ENCODE measurements around the gene DNAJC28. TPM values are rescaled to one million over a fixed set of nuclear protein-coding genes. Genes with fewer than 3 reads are reported as not detected.
"Not testable (repeated sequence)": the region's sequence is repeated elsewhere in the genome, so short reads cannot be mapped to it uniquely, and the experiment has no call there.

The DNAJC28 gene
- total and polyA plus RNA-seq, 4 donors: 0.56 to 3.0 (median 2.0) TPM

DNA sequence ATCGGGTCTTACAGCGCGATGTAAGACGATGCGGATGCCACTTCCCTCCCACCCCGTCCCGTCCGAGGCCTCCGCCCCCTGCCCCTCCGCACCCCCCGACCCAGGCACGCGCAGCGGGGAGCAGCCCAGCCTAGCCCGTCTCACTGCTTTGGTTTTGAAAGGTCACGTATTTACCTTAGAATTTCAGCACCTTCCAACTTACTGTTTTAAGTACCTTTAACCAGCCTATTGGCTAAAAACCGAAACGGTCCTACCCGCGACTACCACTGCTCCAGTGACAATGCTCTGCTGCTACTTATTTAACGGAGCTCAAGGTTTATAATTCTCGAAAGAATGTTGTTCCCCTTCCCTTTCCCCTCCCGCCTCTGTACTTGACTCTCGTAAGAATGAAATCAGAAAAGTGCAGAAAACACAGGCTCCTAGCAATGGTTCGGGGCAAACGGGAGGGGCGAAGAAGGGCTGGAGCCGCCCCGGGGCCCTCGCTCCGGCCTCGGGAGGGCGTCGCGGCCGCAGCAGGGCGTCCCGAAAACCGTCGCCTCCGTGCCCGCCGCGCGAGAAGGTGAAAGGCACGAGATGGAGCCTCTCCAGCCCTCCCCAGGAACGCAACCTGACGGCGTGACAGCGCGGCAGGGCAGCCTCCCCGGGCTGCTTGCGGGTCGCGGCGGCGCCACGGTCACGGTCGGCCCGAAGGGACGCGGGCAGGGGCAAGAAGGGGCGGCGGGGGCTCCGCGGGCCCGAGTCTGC lies 12.4 kb downstream of the DNAJC28 start:
- Histone ChIP-seq H3K36me3 (ENCODE audit: control insufficient read depth in 1 of 2, insufficient read depth in 2 of 2, low read length in 1 of 2) (no peaks in the 10 kb centered on the region), H3K27me3 (ENCODE audit: control insufficient read depth in 1 of 2, insufficient read depth in 2 of 2, low read length in 1 of 2) (no peaks in the 10 kb centered on the region), H3K4me3 (ENCODE audit: low read length in 2 of 2) (peak overlapping the region; percentile 87 to 91), H3K9me3 (ENCODE audit: control insufficient read depth, low read length) (no peaks in the 10 kb centered on the region), H3K4me1 (ENCODE audit: control insufficient read depth in 1 of 2, insufficient read depth in 2 of 2, low read length in 2 of 2) (no peaks in the 10 kb centered on the region), H3K27ac (ENCODE audit: low read depth in 1 of 2, low read length in 2 of 2) (peak overlapping the region; percentile 91 to 95)
- ATAC-seq (ENCODE audit: low FRiP score): peak; percentile 31
- intact Hi-C loops (cut with DNase I): no loop called here
- DNase-seq: peak in 1 of 2 donors; percentile 56
- 1% methylated on average over 58 to 68 of the region's 68 CpGs for WGBS, 2 donors

- ATAC-seq (ENCODE audit: low FRiP score): no peak
- intact Hi-C loops (cut with DNase I): no loop called here
- H3K9me3 ChIP-seq (ENCODE audit: control insufficient read depth, low read length): no peaks in the 10 kb centered on the region
- H3K4me3 ChIP-seq (ENCODE audit: low read length in 2 of 2): peak overlapping the region; percentile 87 to 91
- DNase-seq: no peak
- H3K27me3 ChIP-seq (ENCODE audit: control insufficient read depth in 1 of 2, insufficient read depth in 2 of 2, low read length in 1 of 2): no peaks in the 10 kb centered on the region
- H3K4me1 ChIP-seq (ENCODE audit: control insufficient read depth in 1 of 2, insufficient read depth in 2 of 2, low read length in 2 of 2): no peaks in the 10 kb centered on the region
- no peaks in the 10 kb centered on the region for H3K36me3 ChIP-seq (ENCODE audit: control insufficient read depth in 1 of 2, insufficient read depth in 2 of 2, low read length in 1 of 2)
- WGBS, 2 donors: 60 to 61% methylated on average over 9 of the region's 9 CpGs
- H3K27ac ChIP-seq (ENCODE audit: low read depth in 1 of 2, low read length in 2 of 2): no peak overlapping the region
Measured at GRCh38 chr21:33478182-33478581, 13.3 kb downstream of the DNAJC28 start.

GRCh38 chr21:33477066-33477465 lies 14.4 kb downstream of the DNAJC28 start:
- intact Hi-C loops (cut with DNase I): no loop called here
- no peak for ATAC-seq (ENCODE audit: low FRiP score)
- Histone ChIP-seq H3K4me3 (ENCODE audit: low read length in 2 of 2) (no peak overlapping the region), H3K36me3 (ENCODE audit: control insufficient read depth in 1 of 2, insufficient read depth in 2 of 2, low read length in 1 of 2) (no peaks in the 10 kb centered on the region), H3K27me3 (ENCODE audit: control insufficient read depth in 1 of 2, insufficient read depth in 2 of 2, low read length in 1 of 2) (no peaks in the 10 kb centered on the region), H3K27ac (ENCODE audit: low read depth in 1 of 2, low read length in 2 of 2) (no peak overlapping the region), H3K9me3 (ENCODE audit: control insufficient read depth, low read length) (no peaks in the 10 kb centered on the region), H3K4me1 (ENCODE audit: control insufficient read depth in 1 of 2, insufficient read depth in 2 of 2, low read length in 2 of 2) (no peaks in the 10 kb centered on the region)
- no peak for DNase-seq
- 87 to 88% methylated on average over 7 of the region's 7 CpGs for WGBS, 2 donors

- Histone ChIP-seq H3K4me3 (ENCODE audit: low read length in 2 of 2) (no peak overlapping the region), H3K36me3 (ENCODE audit: control insufficient read depth in 1 of 2, insufficient read depth in 2 of 2, low read length in 1 of 2) (no peaks in the 10 kb centered on the region), H3K9me3 (ENCODE audit: control insufficient read depth, low read length) (no peaks in the 10 kb centered on the region), H3K4me1 (ENCODE audit: control insufficient read depth in 1 of 2, insufficient read depth in 2 of 2, low read length in 2 of 2) (peaks cover 0 to 4% of the 10 kb centered on the region in 2 donors), H3K27ac (ENCODE audit: low read depth in 1 of 2, low read length in 2 of 2) (no peak overlapping the region), H3K27me3 (ENCODE audit: control insufficient read depth in 1 of 2, insufficient read depth in 2 of 2, low read length in 1 of 2) (no peaks in the 10 kb centered on the region)
- DNase-seq: no peak
- intact Hi-C loops (cut with DNase I): no loop called here
- WGBS, 2 donors: 97 to 98% methylated on average over 3 of the region's 3 CpGs
- ATAC-seq (ENCODE audit: low FRiP score): no peak
Measured at GRCh38 chr21:33473344-33473743, 18.2 kb downstream of the DNAJC28 start.

- Histone ChIP-seq H3K27ac (ENCODE audit: low read depth in 1 of 2, low read length in 2 of 2) (no peak overlapping the region), H3K4me3 (ENCODE audit: low read length in 2 of 2) (no peak overlapping the region), H3K27me3 (ENCODE audit: control insufficient read depth in 1 of 2, insufficient read depth in 2 of 2, low read length in 1 of 2) (no peaks in the 10 kb centered on the region), H3K4me1 (ENCODE audit: control insufficient read depth in 1 of 2, insufficient read depth in 2 of 2, low read length in 2 of 2) (peaks cover 0 to 4% of the 10 kb centered on the region in 2 donors), H3K9me3 (ENCODE audit: control insufficient read depth, low read length) (no peaks in the 10 kb centered on the region), H3K36me3 (ENCODE audit: control insufficient read depth in 1 of 2, insufficient read depth in 2 of 2, low read length in 1 of 2) (no peaks in the 10 kb centered on the region)
- intact Hi-C loops (cut with DNase I): no loop called here
- ATAC-seq (ENCODE audit: low FRiP score): no peak
- 97% methylated on average over 2 of the region's 2 CpGs for WGBS, 2 donors
- DNase-seq: no peak
Measured at GRCh38 chr21:33470701-33471100, 20.8 kb downstream of the DNAJC28 start.

- H3K9me3 ChIP-seq (ENCODE audit: control insufficient read depth, low read length); H3K27ac ChIP-seq (ENCODE audit: low read depth in 1 of 2, low read length in 2 of 2); ATAC-seq (ENCODE audit: low FRiP score); DNase-seq; H3K4me1 ChIP-seq (ENCODE audit: control insufficient read depth in 1 of 2, insufficient read depth in 2 of 2, low read length in 2 of 2); H3K36me3 ChIP-seq (ENCODE audit: control insufficient read depth in 1 of 2, insufficient read depth in 2 of 2, low read length in 1 of 2); intact Hi-C loops (cut with DNase I); H3K4me3 ChIP-seq (ENCODE audit: low read length in 2 of 2); H3K27me3 ChIP-seq (ENCODE audit: control insufficient read depth in 1 of 2, insufficient read depth in 2 of 2, low read length in 1 of 2): not testable (repeated sequence)
- WGBS, 2 donors: 91% methylated on average over 4 of the region's 4 CpGs
Measured at GRCh38 chr21:33469183-33469582, 22.3 kb downstream of the DNAJC28 start.

DNA sequence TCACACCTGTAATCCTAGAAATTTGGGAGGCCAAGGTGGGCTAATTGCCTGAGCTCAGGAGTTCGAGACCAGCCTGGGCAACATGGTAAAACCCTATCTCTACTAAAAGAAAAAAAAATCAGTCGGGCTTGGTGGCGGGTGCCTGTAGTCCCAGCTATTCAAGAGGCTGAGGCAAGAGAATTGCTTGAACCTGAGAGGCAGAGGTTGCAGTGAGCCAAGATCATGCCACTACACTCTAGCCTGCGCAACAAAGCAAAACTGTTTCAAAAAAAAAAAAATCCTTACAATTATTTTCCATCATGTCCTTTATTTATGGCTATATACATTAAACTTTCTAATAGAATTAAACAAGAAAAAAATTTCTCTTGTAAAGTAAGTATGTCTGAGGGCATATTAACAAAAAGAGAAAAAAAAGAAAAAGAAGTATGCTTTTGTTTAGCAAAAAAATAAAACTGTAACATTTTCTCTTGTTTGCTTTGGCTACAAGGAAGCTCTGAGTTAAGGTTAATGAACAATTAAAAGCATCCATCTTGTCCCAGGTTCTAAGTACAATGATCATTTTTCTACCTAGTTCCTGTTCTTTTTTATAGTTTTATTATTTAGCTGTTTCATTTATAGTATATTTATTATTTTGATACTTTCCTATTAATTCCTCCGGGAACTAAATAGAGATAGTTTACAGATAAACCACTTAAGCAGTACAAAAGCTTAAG lies 29.8 kb downstream of the DNAJC28 start:
- ATAC-seq (ENCODE audit: low FRiP score) (no peak), DNase-seq (no peak)
- H3K4me3 ChIP-seq (ENCODE audit: low read length in 2 of 2): no peak overlapping the region
- 90% methylated on average over 5 of the region's 5 CpGs for WGBS, 2 donors
- H3K9me3 ChIP-seq (ENCODE audit: control insufficient read depth, low read length): no peaks in the 10 kb centered on the region
- no peaks in the 10 kb centered on the region for H3K27me3 ChIP-seq (ENCODE audit: control insufficient read depth in 1 of 2, insufficient read depth in 2 of 2, low read length in 1 of 2)
- H3K36me3 ChIP-seq (ENCODE audit: control insufficient read depth in 1 of 2, insufficient read depth in 2 of 2, low read length in 1 of 2): peaks cover 0 to 2% of the 10 kb centered on the region in 2 donors
- no peak overlapping the region for H3K27ac ChIP-seq (ENCODE audit: low read depth in 1 of 2, low read length in 2 of 2)
- intact Hi-C loops (cut with DNase I): no loop called here
- no peaks in the 10 kb centered on the region for H3K4me1 ChIP-seq (ENCODE audit: control insufficient read depth in 1 of 2, insufficient read depth in 2 of 2, low read length in 2 of 2)

GRCh38 chr21:33458861-33459260 lies 32.7 kb downstream of the DNAJC28 start:
- intact Hi-C loops (cut with DNase I): no loop called here
- WGBS, 2 donors: 95% methylated on average over 3 of the region's 3 CpGs
- ATAC-seq (ENCODE audit: low FRiP score) (no peak), DNase-seq (no peak)
- no peaks in the 10 kb centered on the region for H3K9me3 ChIP-seq (ENCODE audit: control insufficient read depth, low read length)
- H3K27ac ChIP-seq (ENCODE audit: low read depth in 1 of 2, low read length in 2 of 2): no peak overlapping the region
- H3K4me1 ChIP-seq (ENCODE audit: control insufficient read depth in 1 of 2, insufficient read depth in 2 of 2, low read length in 2 of 2): no peaks in the 10 kb centered on the region
- no peak overlapping the region for H3K4me3 ChIP-seq (ENCODE audit: low read length in 2 of 2)
- H3K36me3 ChIP-seq (ENCODE audit: control insufficient read depth in 1 of 2, insufficient read depth in 2 of 2, low read length in 1 of 2): peaks cover 1 to 2% of the 10 kb centered on the region in 2 donors
- no peaks in the 10 kb centered on the region for H3K27me3 ChIP-seq (ENCODE audit: control insufficient read depth in 1 of 2, insufficient read depth in 2 of 2, low read length in 1 of 2)

All from aorta (tissue), 5 donors.